ENCODE results near the gene TARP.

TARP gene

GRCh38 chr7:38300175-38300574 is 26.7 kb upstream of the TARP start:
- H2AFZ ChIP-seq (ENCODE audit: low read length), result no peak overlapping the region

GRCh38 chr7:38299275-38299931 is 26.0 kb upstream of the TARP start:
- no peak for TF ChIP-seq CTCF (conservative IDR thresholded peaks at IDR 0.05; ENCODE audit: low read length)
- no peak for TF ChIP-seq EZH2phosphoT487 (IDR thresholded peaks at IDR 0.05; ENCODE audit: borderline replicate concordance)
- Histone ChIP-seq H3F3A (ENCODE audit: low read depth) (no peaks in the 10 kb centered on the region), H3K36me3 (ENCODE audit: insufficient read depth, low read length) (no peaks in the 10 kb centered on the region), H3K9me2 (replicated peaks; ENCODE audit: low read depth, low read length) (no peaks in the 10 kb centered on the region), H3K4me2 (ENCODE audit: low read depth, low read length, poor library complexity, severe bottlenecking) (no peak overlapping the region), H3K4me3 (ENCODE audit: low read length, poor library complexity, severe bottlenecking) (no peak overlapping the region), H4K20me1 (ENCODE audit: insufficient read depth, low read length, poor library complexity, severe bottlenecking) (no peaks in the 10 kb centered on the region), H3K9ac (ENCODE audit: low read depth, low read length, poor library complexity, severe bottlenecking) (no peak overlapping the region), H3K4me1 (ENCODE audit: insufficient read depth, low read length, poor library complexity, severe bottlenecking) (no peaks in the 10 kb centered on the region), H3K79me2 (ENCODE audit: insufficient read depth, low read length) (no peaks in the 10 kb centered on the region), H3K27me3 (ENCODE audit: insufficient read depth, low read length, poor library complexity, severe bottlenecking) (no peaks in the 10 kb centered on the region), H2AFZ (ENCODE audit: low read length) (no peak overlapping the region), H3K9me3 (ENCODE audit: insufficient read depth, low read depth, low read length) (no peaks in the 10 kb centered on the region)

More at GRCh38 chr7:38300175-38300574, 26.7 kb upstream of the TARP start:
- no peaks in the 10 kb centered on the region for H3F3A ChIP-seq (ENCODE audit: low read depth)
- TF ChIP-seq EZH2phosphoT487 (IDR thresholded peaks at IDR 0.05; ENCODE audit: borderline replicate concordance), result no peak
- TF ChIP-seq CTCF (conservative IDR thresholded peaks at IDR 0.05; ENCODE audit: low read length), result no peak
- no peaks in the 10 kb centered on the region for H4K20me1 ChIP-seq (ENCODE audit: insufficient read depth, low read length, poor library complexity, severe bottlenecking)
- H3K79me2 ChIP-seq (ENCODE audit: insufficient read depth, low read length), result no peaks in the 10 kb centered on the region
- no peak overlapping the region for H3K4me2 ChIP-seq (ENCODE audit: low read depth, low read length, poor library complexity, severe bottlenecking)
- H3K9me3 ChIP-seq (ENCODE audit: insufficient read depth, low read depth, low read length), result no peaks in the 10 kb centered on the region
- no peaks in the 10 kb centered on the region for H3K36me3 ChIP-seq (ENCODE audit: insufficient read depth, low read length)
- H3K4me1 ChIP-seq (ENCODE audit: insufficient read depth, low read length, poor library complexity, severe bottlenecking), result no peaks in the 10 kb centered on the region
- no peaks in the 10 kb centered on the region for H3K9me2 ChIP-seq (replicated peaks; ENCODE audit: low read depth, low read length)
- H3K9ac ChIP-seq (ENCODE audit: low read depth, low read length, poor library complexity, severe bottlenecking), result no peak overlapping the region
- H3K4me3 ChIP-seq (ENCODE audit: low read length, poor library complexity, severe bottlenecking), result no peak overlapping the region
- H3K27me3 ChIP-seq (ENCODE audit: insufficient read depth, low read length, poor library complexity, severe bottlenecking), result no peaks in the 10 kb centered on the region

GRCh38 chr7:38296059-38296857 is 22.8 kb upstream of the TARP start:
- Histone ChIP-seq H3K27me3 (ENCODE audit: insufficient read depth, low read length, poor library complexity, severe bottlenecking) (no peaks in the 10 kb centered on the region), H3K9me2 (replicated peaks; ENCODE audit: low read depth, low read length) (no peaks in the 10 kb centered on the region), H3K4me2 (ENCODE audit: low read depth, low read length, poor library complexity, severe bottlenecking) (no peak overlapping the region), H3K9ac (ENCODE audit: low read depth, low read length, poor library complexity, severe bottlenecking) (no peak overlapping the region), H4K20me1 (ENCODE audit: insufficient read depth, low read length, poor library complexity, severe bottlenecking) (no peaks in the 10 kb centered on the region), H3K4me3 (ENCODE audit: low read length, poor library complexity, severe bottlenecking) (no peak overlapping the region), H3K4me1 (ENCODE audit: insufficient read depth, low read length, poor library complexity, severe bottlenecking) (no peaks in the 10 kb centered on the region), H3K9me3 (ENCODE audit: insufficient read depth, low read depth, low read length) (no peaks in the 10 kb centered on the region), H3K79me2 (ENCODE audit: insufficient read depth, low read length) (no peaks in the 10 kb centered on the region), H2AFZ (ENCODE audit: low read length) (no peak overlapping the region), H3K36me3 (ENCODE audit: insufficient read depth, low read length) (no peaks in the 10 kb centered on the region), H3F3A (ENCODE audit: low read depth) (no peaks in the 10 kb centered on the region)
- TF ChIP-seq EZH2phosphoT487 (IDR thresholded peaks at IDR 0.05; ENCODE audit: borderline replicate concordance) (no peak), CTCF (conservative IDR thresholded peaks at IDR 0.05; ENCODE audit: low read length) (no peak)
